ENCODE results near the gene SET. TPM values are rescaled to one million over a fixed set of nuclear protein-coding genes. Genes with fewer than 3 reads are reported as not detected.
"Not testable (repeated sequence)": the region's sequence is repeated elsewhere in the genome, so short reads cannot be mapped to it uniquely, and the experiment has no call there.

The SET gene
- total RNA-seq, 1 experiment from 2014 or later: 745 TPM

DNA sequence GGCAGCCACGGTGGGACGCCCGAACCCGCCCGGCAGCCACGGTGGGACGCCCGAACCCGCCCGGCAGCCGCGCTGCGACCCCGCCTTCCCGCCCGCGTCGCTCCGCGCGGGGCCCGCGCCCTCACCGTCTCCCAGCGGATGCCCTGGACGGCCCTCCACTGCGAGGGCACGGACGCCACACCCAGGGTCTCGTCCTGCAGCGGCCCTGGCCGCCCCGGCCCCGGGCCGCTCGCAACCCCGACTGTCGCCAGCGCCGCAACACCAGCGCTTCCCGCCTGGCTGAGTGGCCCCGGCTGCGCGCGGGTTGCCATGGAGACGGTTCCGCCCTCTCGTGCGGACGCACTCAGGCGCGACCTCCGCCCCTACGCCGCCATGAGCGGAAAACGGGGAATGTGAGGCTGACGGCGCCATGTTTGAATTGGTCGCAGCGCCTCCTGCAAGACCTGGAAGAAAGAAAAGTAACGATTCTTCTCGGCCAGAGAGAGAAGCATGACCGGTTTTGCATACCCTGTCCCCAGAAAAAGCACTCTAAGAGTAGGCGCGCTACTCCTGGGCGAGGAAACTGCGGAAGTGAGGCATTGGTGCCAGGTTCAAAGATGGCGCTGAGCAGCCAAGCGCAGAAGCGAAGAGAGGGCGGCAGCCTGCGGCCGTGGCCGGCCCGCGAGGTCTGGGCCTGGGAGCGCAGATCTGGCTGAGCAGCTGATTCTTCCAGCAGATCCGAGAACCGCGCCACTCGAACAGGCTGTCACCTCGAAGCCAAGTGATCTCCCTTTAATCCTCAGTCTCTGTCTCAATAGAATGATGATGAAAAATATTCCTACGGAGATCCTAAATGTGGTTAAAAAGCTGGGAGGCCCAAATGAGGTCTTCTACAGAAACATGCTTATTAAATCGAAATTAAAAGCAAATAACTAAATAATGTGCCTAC lies 32.3 kb upstream of the SET start, which contains the start of gene DYNC2I2:
Gene DYNC2I2, minus strand, starts transcription at position 432 of the 928 bp plus-strand sequence. Its CDS starts 121 bp downstream, at position 311.
- ChIA-PET POLR2A (interaction anchor here (0.6 kb wide), 1 partner anchor 33 kb away, joined by 4 read pairs; no protein-coding TSS in a partner anchor), CTCF (no interaction called here)
- Mint-ChIP-seq H3K27me3 (ENCODE audit: insufficient read depth, unreplicated experiment) (no peaks in the 10 kb centered on the region), H3K36me3 (ENCODE audit: insufficient read depth, unreplicated experiment) (peaks cover 15% of the 10 kb centered on the region), H3K4me3 (ENCODE audit: unreplicated experiment) (peak within 1 kb of the TSS; percentile 78), H3K27ac (ENCODE audit: unreplicated experiment) (peak within 1 kb of the TSS; percentile 100), H3K4me1 (ENCODE audit: low read depth, unreplicated experiment) (no peaks in the 10 kb centered on the region), H3K9me3 (ENCODE audit: unreplicated experiment) (no peaks in the 10 kb centered on the region)
- peak; percentile 96 to 97 for DNase-seq
- Histone ChIP-seq H3K36me3 (ENCODE audit: control insufficient read depth, insufficient read depth, low read length) (no peaks in the 10 kb centered on the region), H3K4me1 (no peaks in the 10 kb centered on the region), H3K4me3 (ENCODE audit: low read depth, low read length) (peak within 1 kb of the TSS; percentile 52), H3K27me3 (replicated peaks; ENCODE audit: control insufficient read depth, insufficient read depth, low read length) (no peaks in the 10 kb centered on the region), H3K9me3 (no peaks in the 10 kb centered on the region; the same call in 1 of the 2 replicates)
- intact Hi-C loops (cut with micrococcal nuclease; ENCODE audit: unreplicated experiment): loop anchor here (1.0 to 2.0 kb wide), 2 partner anchors 22 to 28 kb away; no protein-coding TSS in a partner anchor
- no TSS peak for BruUV-seq (replicated peaks)
- TF ChIP-seq, protein P1, sequence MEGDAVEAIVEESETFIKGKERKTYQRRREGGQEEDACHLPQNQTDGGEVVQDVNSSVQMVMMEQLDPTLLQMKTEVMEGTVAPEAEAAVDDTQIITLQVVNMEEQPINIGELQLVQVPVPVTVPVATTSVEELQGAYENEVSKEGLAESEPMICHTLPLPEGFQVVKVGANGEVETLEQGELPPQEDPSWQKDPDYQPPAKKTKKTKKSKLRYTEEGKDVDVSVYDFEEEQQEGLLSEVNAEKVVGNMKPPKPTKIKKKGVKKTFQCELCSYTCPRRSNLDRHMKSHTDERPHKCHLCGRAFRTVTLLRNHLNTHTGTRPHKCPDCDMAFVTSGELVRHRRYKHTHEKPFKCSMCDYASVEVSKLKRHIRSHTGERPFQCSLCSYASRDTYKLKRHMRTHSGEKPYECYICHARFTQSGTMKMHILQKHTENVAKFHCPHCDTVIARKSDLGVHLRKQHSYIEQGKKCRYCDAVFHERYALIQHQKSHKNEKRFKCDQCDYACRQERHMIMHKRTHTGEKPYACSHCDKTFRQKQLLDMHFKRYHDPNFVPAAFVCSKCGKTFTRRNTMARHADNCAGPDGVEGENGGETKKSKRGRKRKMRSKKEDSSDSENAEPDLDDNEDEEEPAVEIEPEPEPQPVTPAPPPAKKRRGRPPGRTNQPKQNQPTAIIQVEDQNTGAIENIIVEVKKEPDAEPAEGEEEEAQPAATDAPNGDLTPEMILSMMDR (IDR thresholded peaks at IDR 0.05; ENCODE audit: insufficient read depth in 1 of 2, low read depth in 1 of 2, low read length in 1 of 2, severe bottlenecking in 1 of 2, unreplicated experiment in 1 of 2): no peak

DNA sequence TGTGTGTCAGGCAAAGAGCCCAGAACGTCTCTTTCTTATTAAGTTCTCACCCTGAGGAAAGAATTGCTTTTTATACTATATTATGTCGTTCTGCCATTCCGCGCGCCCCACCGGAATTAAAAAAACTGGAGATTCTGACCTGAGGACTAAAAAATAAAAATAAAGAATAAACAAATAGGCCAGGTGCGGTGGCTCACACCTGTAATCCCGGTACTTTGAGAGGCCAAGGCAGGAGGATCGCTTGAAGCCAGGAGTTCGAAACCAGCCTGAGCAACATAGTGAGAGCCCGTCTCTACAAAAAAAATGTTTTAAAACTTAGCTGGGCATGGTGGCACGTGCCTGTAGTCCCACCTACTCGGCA lies 31.7 kb upstream of the SET start:
- no peak for DNase-seq
- Mint-ChIP-seq H3K27ac (ENCODE audit: unreplicated experiment) (peak overlapping the region; percentile 100), H3K4me3 (ENCODE audit: unreplicated experiment) (peak overlapping the region; percentile 78), H3K9me3 (ENCODE audit: unreplicated experiment) (no peaks in the 10 kb centered on the region), H3K27me3 (ENCODE audit: insufficient read depth, unreplicated experiment) (no peaks in the 10 kb centered on the region), H3K4me1 (ENCODE audit: low read depth, unreplicated experiment) (no peaks in the 10 kb centered on the region), H3K36me3 (ENCODE audit: insufficient read depth, unreplicated experiment) (peaks cover 15% of the 10 kb centered on the region)
- TF ChIP-seq, protein P1 (IDR thresholded peaks at IDR 0.05; ENCODE audit: insufficient read depth in 1 of 2, low read depth in 1 of 2, low read length in 1 of 2, severe bottlenecking in 1 of 2, unreplicated experiment in 1 of 2): no peak
- H3K4me1 ChIP-seq: no peaks in the 10 kb centered on the region
- ChIA-PET CTCF (interaction anchor here (0.7 kb wide), 1 partner anchor 9 kb away, joined by 6 read pairs; no protein-coding TSS in a partner anchor), POLR2A (no interaction called here)
- intact Hi-C loops (cut with micrococcal nuclease; ENCODE audit: unreplicated experiment): loop anchor here (2.0 kb wide), 1 partner anchor 23 kb away; no protein-coding TSS in a partner anchor
- TSS peak; percentile 98 for BruUV-seq (replicated peaks)
- no peaks in the 10 kb centered on the region for H3K27me3 ChIP-seq (replicated peaks; ENCODE audit: control insufficient read depth, insufficient read depth, low read length)
- no peaks in the 10 kb centered on the region for H3K36me3 ChIP-seq (ENCODE audit: control insufficient read depth, insufficient read depth, low read length)
- no peaks in the 10 kb centered on the region; the same call in 1 of the 2 replicates for H3K9me3 ChIP-seq
- H3K4me3 ChIP-seq (ENCODE audit: low read depth, low read length): no peak overlapping the region

DNA sequence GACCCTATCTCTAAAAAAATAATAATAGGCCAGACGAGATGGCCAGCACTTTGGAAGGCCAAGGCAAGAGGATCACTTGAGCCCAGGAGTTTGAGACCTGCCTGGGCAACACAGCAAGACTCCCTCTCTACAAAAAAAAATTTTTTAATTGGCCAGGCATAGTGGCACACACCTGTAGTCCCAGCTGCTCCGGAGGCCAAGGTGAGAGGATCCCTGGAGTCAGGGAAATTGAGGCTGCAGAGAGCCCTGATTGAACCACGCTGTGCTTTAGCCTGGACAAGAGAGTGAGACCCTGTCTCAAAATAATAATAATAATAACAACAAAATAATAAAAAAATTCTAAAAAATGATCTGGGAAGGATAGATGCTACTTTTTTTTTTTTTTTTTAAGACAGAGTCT lies 31.2 kb upstream of the SET start:
- DNase-seq: no peak
- Histone ChIP-seq H3K4me1 (no peaks in the 10 kb centered on the region), H3K4me3 (ENCODE audit: low read depth, low read length) (no peak overlapping the region), H3K9me3 (no peaks in the 10 kb centered on the region; the same call in 1 of the 2 replicates), H3K27me3 (replicated peaks; ENCODE audit: control insufficient read depth, insufficient read depth, low read length) (no peaks in the 10 kb centered on the region), H3K36me3 (ENCODE audit: control insufficient read depth, insufficient read depth, low read length) (no peaks in the 10 kb centered on the region)
- TF ChIP-seq, protein P1 (IDR thresholded peaks at IDR 0.05; ENCODE audit: insufficient read depth in 1 of 2, low read depth in 1 of 2, low read length in 1 of 2, severe bottlenecking in 1 of 2, unreplicated experiment in 1 of 2): no peak
- Mint-ChIP-seq H3K9me3 (ENCODE audit: unreplicated experiment) (no peaks in the 10 kb centered on the region), H3K27ac (ENCODE audit: unreplicated experiment) (peak overlapping the region; percentile 100), H3K4me1 (ENCODE audit: low read depth, unreplicated experiment) (no peaks in the 10 kb centered on the region), H3K4me3 (ENCODE audit: unreplicated experiment) (no peak overlapping the region), H3K27me3 (ENCODE audit: insufficient read depth, unreplicated experiment) (no peaks in the 10 kb centered on the region), H3K36me3 (ENCODE audit: insufficient read depth, unreplicated experiment) (peaks cover 15% of the 10 kb centered on the region)
- BruUV-seq (replicated peaks): no TSS peak
- CTCF ChIA-PET: interaction anchor here (0.7 kb wide), 1 partner anchor 9 kb away, joined by 6 read pairs; no protein-coding TSS in a partner anchor
- POLR2A ChIA-PET: no interaction called here
- intact Hi-C loops (cut with micrococcal nuclease; ENCODE audit: unreplicated experiment): loop anchor here (2.0 kb wide), 1 partner anchor 23 kb away; no protein-coding TSS in a partner anchor

DNA sequence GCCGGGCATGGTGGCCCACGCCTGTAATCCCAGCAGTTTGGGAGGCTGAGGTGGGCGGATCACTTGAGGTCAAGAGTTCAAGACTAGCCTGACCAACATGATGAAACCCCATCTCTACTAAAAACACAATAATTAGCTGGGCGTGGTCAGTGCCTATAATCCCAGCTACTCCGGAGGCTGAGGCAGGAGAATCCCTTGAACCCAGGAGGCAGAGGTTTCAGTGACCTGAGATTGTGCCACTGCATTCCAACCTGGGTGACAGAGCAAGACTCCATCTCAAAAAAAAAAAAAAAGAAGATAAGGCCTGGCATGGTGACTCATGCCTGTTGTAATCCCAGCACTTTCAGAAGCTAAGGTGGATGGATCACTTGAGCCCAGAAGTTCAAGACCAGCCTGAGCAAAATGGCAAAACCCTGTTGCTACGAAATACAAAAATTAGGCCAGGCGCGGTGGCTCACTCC lies 22.5 kb upstream of the SET start:
- H3K27ac Mint-ChIP-seq (ENCODE audit: unreplicated experiment); H3K4me1 Mint-ChIP-seq (ENCODE audit: low read depth, unreplicated experiment); H3K36me3 Mint-ChIP-seq (ENCODE audit: insufficient read depth, unreplicated experiment); H3K9me3 Mint-ChIP-seq (ENCODE audit: unreplicated experiment); BruUV-seq (replicated peaks); H3K4me3 Mint-ChIP-seq (ENCODE audit: unreplicated experiment); intact Hi-C loops (cut with micrococcal nuclease; ENCODE audit: unreplicated experiment); H3K27me3 ChIP-seq (replicated peaks; ENCODE audit: control insufficient read depth, insufficient read depth, low read length); H3K36me3 ChIP-seq (ENCODE audit: control insufficient read depth, insufficient read depth, low read length); H3K9me3 ChIP-seq; H3K27me3 Mint-ChIP-seq (ENCODE audit: insufficient read depth, unreplicated experiment); H3K4me3 ChIP-seq (ENCODE audit: low read depth, low read length): not testable (repeated sequence)
- H3K4me1 ChIP-seq: peaks cover 10% of the 10 kb centered on the region
- peak; percentile 28 to 49 for DNase-seq
- ChIA-PET CTCF (interaction anchor here (0.6 to 0.8 kb wide), 2 partner anchors 9 to 31 kb away, joined by 3 to 6 read pairs; no protein-coding TSS in a partner anchor), POLR2A (interaction anchor here (0.6 to 0.7 kb wide), 2 partner anchors 17 to 126 kb away, joined by 4 to 6 read pairs; no protein-coding TSS in a partner anchor)

All from Caco-2 (cell line).